HEK293 (cell line): ENCODE data around the gene CREB5.

ENCODE experiments used
- CTCF ChIA-PET: fragments of 350-600 bp; formaldehyde crosslinking; extraction: SDS; loops from one replicate; lab custom pipeline; 2021; ENCODE audit warnings: antibody characterized with exemption; lab: Yijun Ruan, JAX
- POLR2A ChIA-PET: fragments of 300-600 bp; formaldehyde crosslinking; extraction: SDS; loops from one replicate; lab custom pipeline; 2020; ENCODE audit warnings: antibody characterized with exemption, inconsistent platforms; lab: Yijun Ruan, JAX
- H3K27ac ChIP-seq: fragments of 200-500 bp; sonication (Bioruptor generic); 2 replicates; pipeline ENCODE4 v1.5.1; 2014; ENCODE audit warnings: low read depth, low read length, control low read depth, inconsistent platforms; ENCODE audit errors: extremely low read depth
- H3K36me3 ChIP-seq, 2 experiments: fragments of 200-500 bp in 1 of 2; sonication (Bioruptor generic) in 1 of 2; 1 replicate in 1 of 2; 2 replicates in 1 of 2; pipeline ENCODE4 v1.5.1; 2014 to 2017; ENCODE audit warnings: inconsistent platforms in 2 of 2, low read length in 2 of 2; ENCODE audit not compliant: control insufficient read depth in 2 of 2, insufficient read depth in 1 of 2
- H3K4me1 ChIP-seq: fragments of 200-500 bp; sonication (Bioruptor generic); 2 replicates; pipeline ENCODE4 v1.5.1; 2014; ENCODE audit warnings: mild to moderate bottlenecking, low read length, inconsistent platforms; ENCODE audit not compliant: control insufficient read depth, insufficient read depth
- H3K4me3 ChIP-seq: 2 replicates; pipeline ENCODE4 v1.5.1; 2011; ENCODE audit warnings: low read depth, mild to moderate bottlenecking, control low read depth, low read length, moderate library complexity
- H3K9me3 ChIP-seq: fragments of 200-500 bp; sonication (Bioruptor generic); 2 replicates; pipeline ENCODE4 v1.5.1; 2014; ENCODE audit warnings: low read depth, low read length, inconsistent platforms; ENCODE audit not compliant: control insufficient read depth, insufficient read depth
- FEZF1 ChIP-seq: fragments of 450-650 bp; formaldehyde crosslinking; IDR thresholded peaks from 2 replicates; pipeline ENCODE4 v1.5.1; 2016; ENCODE audit warnings: missing biosample characterization, missing genetic modification characterization
- KLF1 ChIP-seq: fragments of 450-650 bp; formaldehyde crosslinking; IDR thresholded peaks from 2 replicates; pipeline ENCODE4 v1.5.1; 2016; ENCODE audit warnings: missing biosample characterization, missing genetic modification characterization
- ZBTB17 ChIP-seq: fragments of 450-650 bp; formaldehyde crosslinking; IDR thresholded peaks from 2 replicates; pipeline ENCODE4 v1.5.1; 2016; ENCODE audit warnings: missing biosample characterization, missing genetic modification characterization
- ZBTB7A ChIP-seq: fragments of 450-650 bp; formaldehyde crosslinking; IDR thresholded peaks from 2 replicates; pipeline ENCODE4 v1.5.1; 2016; ENCODE audit warnings: low read depth, missing biosample characterization, missing genetic modification characterization
- ZIC2 ChIP-seq: fragments of 450-650 bp; formaldehyde crosslinking; IDR thresholded peaks from 2 replicates; pipeline ENCODE4 v1.5.1; 2016; ENCODE audit warnings: missing biosample characterization, missing genetic modification characterization
- ZNF223 ChIP-seq: fragments of 450-650 bp; formaldehyde crosslinking; IDR thresholded peaks from 2 replicates; pipeline ENCODE4 v1.5.1; 2016; ENCODE audit warnings: missing biosample characterization, missing genetic modification characterization
- ZNF335 ChIP-seq: fragments of 450-650 bp; formaldehyde crosslinking; conservative IDR thresholded peaks from 2 replicates; pipeline ENCODE4 v1.5.1; 2016; ENCODE audit warnings: missing biosample characterization, missing genetic modification characterization
- ZNF341 ChIP-seq: fragments of 450-650 bp; formaldehyde crosslinking; IDR thresholded peaks from 2 replicates; pipeline ENCODE4; 2016; ENCODE audit warnings: low read depth, missing biosample characterization, missing genetic modification characterization
- ZNF426 ChIP-seq: fragments of 450-650 bp; formaldehyde crosslinking; IDR thresholded peaks from 2 replicates; pipeline ENCODE4 v1.5.1; 2017; ENCODE audit warnings: missing biosample characterization, missing genetic modification characterization, mild to moderate bottlenecking, inconsistent platforms, moderate library complexity
- ZNF701 ChIP-seq: fragments of 450-650 bp; formaldehyde crosslinking; IDR thresholded peaks from 2 replicates; pipeline ENCODE4 v1.5.1; 2016; ENCODE audit warnings: missing biosample characterization, missing genetic modification characterization
- ZNF843 ChIP-seq: fragments of 450-650 bp; formaldehyde crosslinking; IDR thresholded peaks from 2 replicates; pipeline ENCODE4 v1.5.1; 2016; ENCODE audit warnings: missing biosample characterization, missing genetic modification characterization
- TF ChIP-seq, protein P1 (sequence below): fragments of 450-650 bp; IDR thresholded peaks from 2 replicates; pipeline ENCODE4 v1.5.1; 2018; ENCODE audit warnings: missing biosample characterization, mild to moderate bottlenecking, missing genetic modification characterization
- TF ChIP-seq, protein P2 (sequence below): fragments of 450-650 bp; formaldehyde crosslinking; IDR thresholded peaks from 2 replicates; pipeline ENCODE4 v1.5.0; 2017; ENCODE audit warnings: missing biosample characterization, missing genetic modification characterization, borderline replicate concordance
- TF ChIP-seq, protein P3 (sequence below): fragments of 450-650 bp; formaldehyde crosslinking; IDR thresholded peaks from 2 replicates; pipeline ENCODE4 v1.5.1; 2016; ENCODE audit warnings: missing biosample characterization, missing genetic modification characterization
- TF ChIP-seq, protein P4 (sequence below): fragments of 450-650 bp; formaldehyde crosslinking; IDR thresholded peaks from 2 replicates; pipeline ENCODE4 v1.5.1; 2017; ENCODE audit warnings: missing biosample characterization, missing genetic modification characterization

CREB5 gene

DNA sequence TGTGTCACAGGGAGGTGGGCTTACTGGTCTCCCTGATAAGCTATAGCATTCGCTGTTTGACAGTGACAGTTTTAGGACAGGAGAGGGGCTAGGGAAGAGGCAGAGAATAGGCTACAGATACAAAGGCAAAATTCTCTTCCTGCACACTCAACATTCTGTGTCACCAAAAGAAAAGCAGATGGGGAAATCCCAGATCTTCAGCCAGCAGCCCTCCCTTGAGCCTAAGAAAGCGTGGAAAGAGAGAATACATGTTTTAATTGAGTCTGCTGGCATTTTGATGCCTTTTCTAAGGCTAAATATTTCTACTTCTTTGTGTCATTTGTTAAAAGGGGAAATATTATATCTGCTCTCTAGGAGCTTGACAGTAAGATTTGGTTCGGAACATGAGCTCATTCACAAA lies 298.8 kb downstream of the CREB5 start (continued):
- TF ChIP-seq, protein P1, sequence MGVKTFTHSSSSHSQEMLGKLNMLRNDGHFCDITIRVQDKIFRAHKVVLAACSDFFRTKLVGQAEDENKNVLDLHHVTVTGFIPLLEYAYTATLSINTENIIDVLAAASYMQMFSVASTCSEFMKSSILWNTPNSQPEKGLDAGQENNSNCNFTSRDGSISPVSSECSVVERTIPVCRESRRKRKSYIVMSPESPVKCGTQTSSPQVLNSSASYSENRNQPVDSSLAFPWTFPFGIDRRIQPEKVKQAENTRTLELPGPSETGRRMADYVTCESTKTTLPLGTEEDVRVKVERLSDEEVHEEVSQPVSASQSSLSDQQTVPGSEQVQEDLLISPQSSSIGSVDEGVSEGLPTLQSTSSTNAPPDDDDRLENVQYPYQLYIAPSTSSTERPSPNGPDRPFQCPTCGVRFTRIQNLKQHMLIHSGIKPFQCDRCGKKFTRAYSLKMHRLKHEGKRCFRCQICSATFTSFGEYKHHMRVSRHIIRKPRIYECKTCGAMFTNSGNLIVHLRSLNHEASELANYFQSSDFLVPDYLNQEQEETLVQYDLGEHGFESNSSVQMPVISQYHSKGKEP (tag by site-specific recombination): no peak
- TF ChIP-seq ZBTB17 (tag by site-specific recombination) (no peak), ZNF335 (no peak), ZIC2 (tag by site-specific recombination) (no peak), ZNF701 (tag by site-specific recombination) (no peak)
- TF ChIP-seq, protein P2, sequence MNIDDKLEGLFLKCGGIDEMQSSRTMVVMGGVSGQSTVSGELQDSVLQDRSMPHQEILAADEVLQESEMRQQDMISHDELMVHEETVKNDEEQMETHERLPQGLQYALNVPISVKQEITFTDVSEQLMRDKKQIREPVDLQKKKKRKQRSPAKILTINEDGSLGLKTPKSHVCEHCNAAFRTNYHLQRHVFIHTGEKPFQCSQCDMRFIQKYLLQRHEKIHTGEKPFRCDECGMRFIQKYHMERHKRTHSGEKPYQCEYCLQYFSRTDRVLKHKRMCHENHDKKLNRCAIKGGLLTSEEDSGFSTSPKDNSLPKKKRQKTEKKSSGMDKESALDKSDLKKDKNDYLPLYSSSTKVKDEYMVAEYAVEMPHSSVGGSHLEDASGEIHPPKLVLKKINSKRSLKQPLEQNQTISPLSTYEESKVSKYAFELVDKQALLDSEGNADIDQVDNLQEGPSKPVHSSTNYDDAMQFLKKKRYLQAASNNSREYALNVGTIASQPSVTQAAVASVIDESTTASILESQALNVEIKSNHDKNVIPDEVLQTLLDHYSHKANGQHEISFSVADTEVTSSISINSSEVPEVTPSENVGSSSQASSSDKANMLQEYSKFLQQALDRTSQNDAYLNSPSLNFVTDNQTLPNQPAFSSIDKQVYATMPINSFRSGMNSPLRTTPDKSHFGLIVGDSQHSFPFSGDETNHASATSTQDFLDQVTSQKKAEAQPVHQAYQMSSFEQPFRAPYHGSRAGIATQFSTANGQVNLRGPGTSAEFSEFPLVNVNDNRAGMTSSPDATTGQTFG (tag by site-specific recombination): no peak
- TF ChIP-seq, protein P3, sequence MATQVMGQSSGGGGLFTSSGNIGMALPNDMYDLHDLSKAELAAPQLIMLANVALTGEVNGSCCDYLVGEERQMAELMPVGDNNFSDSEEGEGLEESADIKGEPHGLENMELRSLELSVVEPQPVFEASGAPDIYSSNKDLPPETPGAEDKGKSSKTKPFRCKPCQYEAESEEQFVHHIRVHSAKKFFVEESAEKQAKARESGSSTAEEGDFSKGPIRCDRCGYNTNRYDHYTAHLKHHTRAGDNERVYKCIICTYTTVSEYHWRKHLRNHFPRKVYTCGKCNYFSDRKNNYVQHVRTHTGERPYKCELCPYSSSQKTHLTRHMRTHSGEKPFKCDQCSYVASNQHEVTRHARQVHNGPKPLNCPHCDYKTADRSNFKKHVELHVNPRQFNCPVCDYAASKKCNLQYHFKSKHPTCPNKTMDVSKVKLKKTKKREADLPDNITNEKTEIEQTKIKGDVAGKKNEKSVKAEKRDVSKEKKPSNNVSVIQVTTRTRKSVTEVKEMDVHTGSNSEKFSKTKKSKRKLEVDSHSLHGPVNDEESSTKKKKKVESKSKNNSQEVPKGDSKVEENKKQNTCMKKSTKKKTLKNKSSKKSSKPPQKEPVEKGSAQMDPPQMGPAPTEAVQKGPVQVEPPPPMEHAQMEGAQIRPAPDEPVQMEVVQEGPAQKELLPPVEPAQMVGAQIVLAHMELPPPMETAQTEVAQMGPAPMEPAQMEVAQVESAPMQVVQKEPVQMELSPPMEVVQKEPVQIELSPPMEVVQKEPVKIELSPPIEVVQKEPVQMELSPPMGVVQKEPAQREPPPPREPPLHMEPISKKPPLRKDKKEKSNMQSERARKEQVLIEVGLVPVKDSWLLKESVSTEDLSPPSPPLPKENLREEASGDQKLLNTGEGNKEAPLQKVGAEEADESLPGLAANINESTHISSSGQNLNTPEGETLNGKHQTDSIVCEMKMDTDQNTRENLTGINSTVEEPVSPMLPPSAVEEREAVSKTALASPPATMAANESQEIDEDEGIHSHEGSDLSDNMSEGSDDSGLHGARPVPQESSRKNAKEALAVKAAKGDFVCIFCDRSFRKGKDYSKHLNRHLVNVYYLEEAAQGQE: no peak

DNA sequence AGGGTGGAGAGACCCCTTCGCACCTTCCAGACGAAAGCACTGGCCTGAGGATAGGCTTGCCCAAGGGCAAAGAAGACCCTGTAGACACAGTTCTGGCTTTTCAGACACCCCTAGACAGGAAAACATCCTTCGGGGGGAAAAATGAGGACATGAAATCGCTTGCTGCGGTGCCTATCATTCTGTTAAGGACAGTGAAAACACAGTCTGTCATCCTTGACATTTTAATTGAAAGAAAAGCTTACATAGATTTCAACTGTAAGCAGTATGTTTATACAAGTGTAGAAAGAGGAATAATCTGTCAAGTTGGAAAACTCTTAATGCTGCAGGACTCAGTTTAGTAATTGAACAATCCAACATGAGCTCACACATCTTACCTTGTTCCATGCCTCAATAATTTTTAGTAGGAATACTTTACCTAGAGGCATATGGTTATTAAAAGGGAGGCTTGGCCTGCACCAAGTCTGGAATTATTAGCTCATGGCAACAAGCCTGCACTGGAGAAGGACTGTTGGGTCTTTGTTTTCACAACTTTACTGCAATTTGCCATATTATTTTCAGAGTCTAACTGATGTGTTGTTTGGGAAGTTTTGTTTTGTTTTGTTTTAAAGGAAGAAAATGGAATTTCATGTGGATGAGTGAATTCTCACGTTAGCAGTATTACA lies 302.3 kb downstream of the CREB5 start:
- peak overlapping the region; percentile 28 for H3K27ac ChIP-seq

DNA sequence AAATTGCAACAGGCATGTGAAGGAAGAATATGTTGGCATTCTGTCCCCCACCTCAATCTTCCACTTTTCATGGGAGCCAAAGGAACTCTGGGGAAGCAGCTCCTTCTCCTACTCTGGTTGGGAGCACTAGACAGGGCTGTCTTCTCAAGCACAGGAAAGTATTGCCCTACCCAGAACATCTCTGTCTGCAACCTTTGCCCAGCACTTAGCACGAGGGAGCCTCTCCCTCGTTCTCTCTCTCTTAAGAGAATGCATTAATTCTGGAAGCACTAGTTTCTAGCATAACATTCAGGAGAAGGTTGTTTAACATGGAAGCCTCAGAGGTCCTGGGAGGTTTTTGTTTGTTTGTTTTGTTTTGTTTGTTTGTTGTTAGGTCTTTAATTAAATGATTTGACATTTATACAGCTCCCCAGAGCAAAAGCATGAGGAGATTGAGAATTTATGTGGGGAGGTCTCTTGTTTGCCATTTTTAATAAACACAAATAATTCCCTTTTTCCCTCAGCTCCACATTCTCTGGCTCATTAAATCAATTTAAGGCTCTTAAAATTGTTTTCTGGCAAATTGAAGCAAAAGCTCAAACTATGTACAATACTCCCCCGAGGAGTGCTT lies 305.2 kb downstream of the CREB5 start:
- POLR2A ChIA-PET: interaction anchor here (0.6 kb wide), 1 partner anchor 1264 kb away, joined by 3 read pairs; no protein-coding TSS in a partner anchor

More for the DNA sequence above, 302.3 kb downstream of the CREB5 start:
- no peak overlapping the region for H3K4me3 ChIP-seq
- ChIA-PET POLR2A (no interaction called here), CTCF (no interaction called here)
- peaks cover 19% of the 10 kb centered on the region for H3K4me1 ChIP-seq
- no peaks in the 10 kb centered on the region for H3K9me3 ChIP-seq
- TF ChIP-seq ZNF426 (tag by site-specific recombination) (no peak), ZNF843 (tag by site-specific recombination) (0 out of 2 replicates have a peak, but pooled peaks have one; percentile 26), FEZF1 (0 out of 2 replicates have a peak, but pooled peaks have one; percentile 12)
- TF ChIP-seq, protein P4, sequence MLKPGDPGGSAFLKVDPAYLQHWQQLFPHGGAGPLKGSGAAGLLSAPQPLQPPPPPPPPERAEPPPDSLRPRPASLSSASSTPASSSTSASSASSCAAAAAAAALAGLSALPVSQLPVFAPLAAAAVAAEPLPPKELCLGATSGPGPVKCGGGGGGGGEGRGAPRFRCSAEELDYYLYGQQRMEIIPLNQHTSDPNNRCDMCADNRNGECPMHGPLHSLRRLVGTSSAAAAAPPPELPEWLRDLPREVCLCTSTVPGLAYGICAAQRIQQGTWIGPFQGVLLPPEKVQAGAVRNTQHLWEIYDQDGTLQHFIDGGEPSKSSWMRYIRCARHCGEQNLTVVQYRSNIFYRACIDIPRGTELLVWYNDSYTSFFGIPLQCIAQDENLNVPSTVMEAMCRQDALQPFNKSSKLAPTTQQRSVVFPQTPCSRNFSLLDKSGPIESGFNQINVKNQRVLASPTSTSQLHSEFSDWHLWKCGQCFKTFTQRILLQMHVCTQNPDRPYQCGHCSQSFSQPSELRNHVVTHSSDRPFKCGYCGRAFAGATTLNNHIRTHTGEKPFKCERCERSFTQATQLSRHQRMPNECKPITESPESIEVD (tag by site-specific recombination): peak; percentile 87
- H3K36me3 ChIP-seq: peaks cover 0 to 4% of the 10 kb centered on the region in 2 experiments; a peak in 1 of 3 replicates

More for the DNA sequence above, 305.2 kb downstream of the CREB5 start:
- TF ChIP-seq ZNF341 (no peak), ZNF223 (tag by site-specific recombination) (no peak), ZBTB7A (no peak), KLF1 (tag by site-specific recombination) (no peak)
- TF ChIP-seq, protein P2 (tag by site-specific recombination): no peak
- Histone ChIP-seq H3K36me3 (peaks cover 0 to 4% of the 10 kb centered on the region in 2 experiments; a peak in 1 of 3 replicates), H3K27ac (no peak overlapping the region), H3K4me1 (peaks cover 21% of the 10 kb centered on the region), H3K9me3 (no peaks in the 10 kb centered on the region), H3K4me3 (no peak overlapping the region)
- CTCF ChIA-PET: interaction anchor here (0.5 to 0.8 kb wide), 3 partner anchors 13 to 110 kb away, joined by 3 read pairs; no protein-coding TSS in a partner anchor
